CD4-positive, alpha-beta T cell (primary cell): ENCODE data around the gene CARM1. TPM values are rescaled to one million over a fixed set of nuclear protein-coding genes. Genes with fewer than 3 reads are reported as not detected.

ENCODE experiments used
- ATAC-seq: fragments of 200-7000 bp; cut with Tn5 transposase; one replicate; pipeline ENCODE4 v1.10.0; 2022; ENCODE audit warnings: mild to moderate bottlenecking; ENCODE audit not compliant: poor library complexity
- CTCF ChIA-PET: fragments of 350-600 bp; sonication (Branson Sonifier 250); formaldehyde crosslinking; loops from one replicate; lab custom pipeline; 2021; ENCODE audit warnings: antibody characterized with exemption, inconsistent platforms; lab: Charles Lee
- POLR2A ChIA-PET: fragments of 350-600 bp; sonication (Branson Sonifier 250); formaldehyde crosslinking; loops from one replicate; lab custom pipeline; 2021; ENCODE audit warnings: antibody characterized with exemption, inconsistent platforms; lab: Charles Lee
- DNase-seq, 14 experiments: peaks; one replicate each; pipeline ENCODE4 v3.0.0-alpha.2; 2013 to 2020; ENCODE audit warnings: mixed read lengths in 2 of 14
- H3K27ac ChIP-seq, 2 donors: one replicate each; pipeline versions ENCODE4 v1.5.1 to v1.7.0; 2013; ENCODE audit warnings: low read length in 2 of 2, low read depth in 1 of 2, mild to moderate bottlenecking in 1 of 2
- H3K27me3 ChIP-seq, 2 experiments: 1 replicate in 1 of 2; 2 replicates in 1 of 2; pipeline versions ENCODE4 v1.6.1 to v1.7.0; 2013; ENCODE audit warnings: low read length in 2 of 2, control low read depth in 1 of 2, mild to moderate bottlenecking in 1 of 2, moderate library complexity in 1 of 2; ENCODE audit not compliant: insufficient read depth in 2 of 2, control insufficient read depth in 1 of 2
- H3K36me3 ChIP-seq: one replicate; pipeline ENCODE4 v1.6.1; 2013; ENCODE audit warnings: low read length, control low read depth; ENCODE audit not compliant: insufficient read depth
- H3K4me1 ChIP-seq: one replicate; pipeline ENCODE4 v1.6.1; 2013; ENCODE audit warnings: low read length, control low read depth; ENCODE audit not compliant: insufficient read depth
- H3K4me3 ChIP-seq: one replicate; pipeline ENCODE4 v1.5.1; 2013; ENCODE audit warnings: mild to moderate bottlenecking, low read length, moderate library complexity
- H3K9me3 ChIP-seq, 2 experiments: 1 replicate in 1 of 2; 2 replicates in 1 of 2; pipeline versions ENCODE4 v1.6.1 to v1.7.0; 2013; ENCODE audit warnings: low read length in 2 of 2, mild to moderate bottlenecking in 2 of 2, control low read depth in 1 of 2, moderate library complexity in 1 of 2; ENCODE audit not compliant: control insufficient read depth in 1 of 2, insufficient read depth in 1 of 2
- H3K27ac Mint-ChIP-seq: one replicate; pipeline ENCODE4 v1.8.0; 2020; ENCODE audit warnings: mixed read lengths
- H3K27me3 Mint-ChIP-seq: one replicate; pipeline ENCODE4 v1.8.0; 2021; ENCODE audit warnings: mixed read lengths
- H3K36me3 Mint-ChIP-seq: one replicate; pipeline ENCODE4 v1.8.0; 2021; ENCODE audit warnings: low read depth, mixed read lengths
- H3K4me1 Mint-ChIP-seq: one replicate; pipeline ENCODE4 v1.8.0; 2021; ENCODE audit warnings: low read depth, mixed read lengths
- H3K4me3 Mint-ChIP-seq: one replicate; pipeline ENCODE4 v1.8.0; 2020; ENCODE audit warnings: mild to moderate bottlenecking, mixed read lengths
- H3K9me3 Mint-ChIP-seq: one replicate; pipeline ENCODE4 v1.8.0; 2020; ENCODE audit warnings: mixed read lengths
- intact Hi-C, 2 experiments: fragments of 100-400 bp; cut with DNase I in 1 of 2; cut with micrococcal nuclease in 1 of 2; formaldehyde crosslinking; loops; one replicate each; pipeline versions ENCODE4 v1.15.1 to v1.9.0; 2023 to 2025; cut with DNase I, micrococcal nuclease
- total RNA-seq, 174 experiments: library from RNA in 2 of 174; stranded (reverse) in 2 of 174; gene quantifications; one replicate each; pipeline ENCODE4 v1.2.3 and lab custom pipeline; 2021 to 2026
- TF ChIP-seq, protein P1 (sequence below): fragments of 200-600 bp; IDR thresholded peaks from one replicate; pipeline ENCODE4 v1.8.0; 2022; ENCODE audit warnings: antibody characterized with exemption, mild to moderate bottlenecking

Gene CARM1
- total RNA-seq, 2 experiments from 2014 or later = 17.5 to 18.0 TPM

DNA sequence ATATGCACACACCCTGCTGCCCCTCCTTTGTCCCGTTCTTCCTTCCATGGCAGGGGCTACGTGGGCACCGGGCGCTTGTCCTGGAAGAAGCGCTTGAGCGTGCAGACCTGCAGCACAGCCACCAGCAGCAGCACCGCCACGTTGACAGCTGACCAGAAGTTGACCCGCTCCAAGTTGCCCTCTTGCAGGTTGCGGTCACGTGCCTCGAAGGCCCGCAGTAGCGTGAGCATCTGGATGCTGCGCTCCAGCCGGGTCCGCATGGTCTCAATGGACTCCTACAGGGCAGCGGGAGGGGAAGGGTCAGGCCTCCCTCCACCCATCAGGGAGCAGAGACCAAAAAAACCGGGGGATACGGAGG is 38.4 kb upstream of the CARM1 start:
- POLR2A ChIA-PET = no interaction called here
- peaks cover 5% of the 10 kb centered on the region for H3K9me3 Mint-ChIP-seq
- CTCF ChIA-PET = no interaction called here
- H3K27me3 ChIP-seq = no peaks in the 10 kb centered on the region
- H3K27ac Mint-ChIP-seq = peak overlapping the region; percentile 33
- no peak overlapping the region for H3K4me3 Mint-ChIP-seq
- peaks cover 0 to 11% of the 10 kb centered on the region in 2 experiments for H3K9me3 ChIP-seq
- TF ChIP-seq, protein P1, sequence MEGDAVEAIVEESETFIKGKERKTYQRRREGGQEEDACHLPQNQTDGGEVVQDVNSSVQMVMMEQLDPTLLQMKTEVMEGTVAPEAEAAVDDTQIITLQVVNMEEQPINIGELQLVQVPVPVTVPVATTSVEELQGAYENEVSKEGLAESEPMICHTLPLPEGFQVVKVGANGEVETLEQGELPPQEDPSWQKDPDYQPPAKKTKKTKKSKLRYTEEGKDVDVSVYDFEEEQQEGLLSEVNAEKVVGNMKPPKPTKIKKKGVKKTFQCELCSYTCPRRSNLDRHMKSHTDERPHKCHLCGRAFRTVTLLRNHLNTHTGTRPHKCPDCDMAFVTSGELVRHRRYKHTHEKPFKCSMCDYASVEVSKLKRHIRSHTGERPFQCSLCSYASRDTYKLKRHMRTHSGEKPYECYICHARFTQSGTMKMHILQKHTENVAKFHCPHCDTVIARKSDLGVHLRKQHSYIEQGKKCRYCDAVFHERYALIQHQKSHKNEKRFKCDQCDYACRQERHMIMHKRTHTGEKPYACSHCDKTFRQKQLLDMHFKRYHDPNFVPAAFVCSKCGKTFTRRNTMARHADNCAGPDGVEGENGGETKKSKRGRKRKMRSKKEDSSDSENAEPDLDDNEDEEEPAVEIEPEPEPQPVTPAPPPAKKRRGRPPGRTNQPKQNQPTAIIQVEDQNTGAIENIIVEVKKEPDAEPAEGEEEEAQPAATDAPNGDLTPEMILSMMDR = no peak
- intact Hi-C loops = no loop called here
- no peaks in the 10 kb centered on the region for H3K27me3 Mint-ChIP-seq
- peaks cover 15% of the 10 kb centered on the region for H3K4me1 Mint-ChIP-seq
- H3K36me3 Mint-ChIP-seq = peaks cover 60% of the 10 kb centered on the region
- no peak overlapping the region for H3K27ac ChIP-seq
- no peak overlapping the region for H3K4me3 ChIP-seq
- peaks cover 21% of the 10 kb centered on the region for H3K4me1 ChIP-seq
- ATAC-seq (no peak), DNase-seq (peak in 1 of 14 experiments; percentile 39)
- H3K36me3 ChIP-seq = peaks cover 40% of the 10 kb centered on the region

- Mint-ChIP-seq H3K27ac (peak overlapping the region; percentile 100), H3K4me3 (peak overlapping the region; percentile 98), H3K36me3 (peaks cover 41% of the 10 kb centered on the region), H3K4me1 (peaks cover 15% of the 10 kb centered on the region), H3K9me3 (peaks cover 7% of the 10 kb centered on the region), H3K27me3 (no peaks in the 10 kb centered on the region)
- ATAC-seq (no peak), DNase-seq (peak in 1 of 14 experiments; percentile 20)
- Histone ChIP-seq H3K4me3 (peak overlapping the region; percentile 71), H3K27me3 (no peaks in the 10 kb centered on the region), H3K9me3 (peaks cover 0 to 11% of the 10 kb centered on the region in 2 experiments), H3K4me1 (peaks cover 21% of the 10 kb centered on the region), H3K36me3 (peaks cover 25% of the 10 kb centered on the region), H3K27ac (peak overlapping the region; percentile 96)
- ChIA-PET POLR2A (interaction anchor here (0.6 to 2.8 kb wide), 18 partner anchors 9 to 739 kb away, joined by 3 to 39 read pairs (median 6); partner anchors contain the start of genes CARM1, DNM2, KRI1 and QTRT1), CTCF (interaction anchor here (2.7 to 4.1 kb wide), 2 partner anchors 29 to 118 kb away, joined by 19 to 29 read pairs; partner anchors contain the start of gene DNM2)
- intact Hi-C loops = loop anchor here (1.0 to 2.0 kb wide), 2 partner anchors 76 to 118 kb away; no protein-coding TSS in a partner anchor
- TF ChIP-seq, protein P1 = no peak
Observed at GRCh38 chr19:10835089-10835753, 36.1 kb upstream of the CARM1 start.

DNA sequence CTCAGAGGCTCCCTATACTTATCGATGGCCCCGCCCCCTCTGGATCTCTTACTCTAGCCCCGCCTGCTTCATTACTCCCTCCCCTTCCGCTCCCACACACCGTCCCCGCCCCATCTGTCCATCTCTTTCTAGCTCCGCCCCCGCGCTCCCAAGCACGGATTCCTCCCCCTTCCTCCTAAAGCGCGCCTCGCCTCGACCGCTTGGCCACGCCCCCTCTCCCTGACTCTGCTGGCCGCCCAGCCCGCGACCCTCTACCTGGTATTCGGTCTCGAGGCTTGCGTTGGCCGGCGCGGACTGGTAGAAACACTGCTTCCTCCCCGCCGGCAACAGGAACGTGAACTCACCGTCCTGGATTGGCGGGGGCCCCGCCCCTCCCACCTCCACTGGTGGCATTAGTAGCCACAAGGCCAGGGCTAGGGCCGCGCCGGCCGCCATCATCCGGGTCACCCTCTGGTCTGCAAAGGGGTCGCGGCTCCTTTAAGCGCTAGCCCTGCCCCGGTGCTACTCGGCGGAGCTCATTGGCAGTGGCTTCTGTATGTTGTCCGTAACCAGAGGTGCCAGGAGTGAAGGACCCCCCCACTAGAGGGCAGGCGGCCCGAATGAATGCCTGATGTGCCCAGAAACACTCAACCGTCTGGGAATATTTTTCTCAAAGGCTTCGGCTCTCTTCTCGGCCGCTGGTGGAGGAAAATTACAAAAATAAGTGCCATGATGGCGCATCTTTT is 35.4 kb upstream of the CARM1 start, which contains the start of gene TMED1:
TMED1 (minus strand) TSS at position 459 of the 725 bp plus-strand sequence; CDS start at position 438, 21 bp downstream.
- Histone ChIP-seq H3K27me3 (no peaks in the 10 kb centered on the region), H3K27ac (peak within 1 kb of the TSS; percentile 96), H3K4me1 (peaks cover 21% of the 10 kb centered on the region), H3K9me3 (peaks cover 0 to 11% of the 10 kb centered on the region in 2 experiments), H3K36me3 (peaks cover 19% of the 10 kb centered on the region), H3K4me3 (peak within 1 kb of the TSS; percentile 71)
- ChIA-PET POLR2A (interaction anchor here (0.6 to 2.8 kb wide), 27 partner anchors 9 to 740 kb away, joined by 3 to 39 read pairs (median 4); partner anchors contain the start of genes CARM1, CDC37, DNM2 and KRI1), CTCF (interaction anchor here (0.6 to 4.1 kb wide), 5 partner anchors 28 to 191 kb away, joined by 3 to 29 read pairs (median 4); partner anchors contain the start of genes CARM1 and DNM2)
- Mint-ChIP-seq H3K27ac (peak within 1 kb of the TSS; percentile 100), H3K4me1 (peaks cover 15% of the 10 kb centered on the region), H3K36me3 (peaks cover 38% of the 10 kb centered on the region), H3K4me3 (peak within 1 kb of the TSS; percentile 98), H3K27me3 (no peaks in the 10 kb centered on the region), H3K9me3 (peaks cover 7% of the 10 kb centered on the region)
- DNase-seq = peak; percentile 85 to 98 (median 90)
- peak; percentile 86 for ATAC-seq
- intact Hi-C loops = loop anchor here (1.0 to 2.0 kb wide), 4 partner anchors 29 to 181 kb away; partner anchors contain the start of gene ILF3 (in 1 of the 2)
- TF ChIP-seq, protein P1 = no peak
